Mucosa of descending colon (tissue), 3 donors: ENCODE measurements around the gene CNGA3. TPM values are rescaled to one million over a fixed set of nuclear protein-coding genes. Genes with fewer than 3 reads are reported as not detected.

Source experiments
- ATAC-seq: fragments of 200-7000 bp; cut with Tn5 transposase; one replicate; pipeline ENCODE4 v1.9.1; 2020; ENCODE audit warnings: mild to moderate bottlenecking, moderate library complexity
- DNase-seq, 3 donors: peaks; one replicate each; pipeline ENCODE4 v3.0.0-alpha.2; 2020
- H3K36me3 ChIP-seq: fragments of 200-600 bp; one replicate; pipeline ENCODE4 v1.8.0; 2021; ENCODE audit warnings: low read depth, mild to moderate bottlenecking
- H3K4me1 ChIP-seq: fragments of 200-600 bp; one replicate; pipeline ENCODE4 v1.8.0; 2021; ENCODE audit warnings: low read depth, mild to moderate bottlenecking
- H3K4me3 ChIP-seq: fragments of 200-600 bp; one replicate; pipeline ENCODE4 v1.8.0; 2021; ENCODE audit warnings: mild to moderate bottlenecking
- H3K9me3 ChIP-seq: fragments of 200-600 bp; one replicate; pipeline ENCODE4 v1.8.0; 2021; ENCODE audit warnings: mild to moderate bottlenecking
- CTCF ChIP-seq: fragments of 200-600 bp; IDR thresholded peaks from one replicate; pipeline ENCODE4 v1.8.0; 2022; ENCODE audit warnings: antibody characterized with exemption, mild to moderate bottlenecking
- intact Hi-C, 2 donors: fragments of 100-400 bp; cut with DNase I in 1 of 2; cut with micrococcal nuclease in 1 of 2; formaldehyde crosslinking; loops; one replicate each; pipeline versions ENCODE4 v1.11.0 to v1.11.1; 2022; cut with DNase I, micrococcal nuclease
- total RNA-seq, 3 donors: library from RNA; stranded (reverse); fragmentation: NEBNext Ultra II Directional in 2 of 3; extraction: Animal tissue kit (Norgen Biotek cat#: 25700) in 2 of 3; gene quantifications; one replicate each; pipeline versions ENCODE4 v1.2.1 to v1.2.4, GENCODE V29; 2021 to 2023
- donor health status: DM: no; HTN: no; CAD: no; lungs with moderate emphysema.
- donor health status: DM: no; HTN: no; CAD: no.
- donor health status: DM: no; HTN: yes; CAD: no.

CNGA3 gene
- total RNA-seq, 3 donors from 2014 or later = 0.20 to 3.4 (median 0.63) TPM

GRCh38 chr2:98446850-98447249 is 100.6 kb downstream of the CNGA3 start:
- Histone ChIP-seq H3K36me3 (no peaks in the 10 kb centered on the region), H3K4me1 (peaks cover 20% of the 10 kb centered on the region), H3K4me3 (no peak overlapping the region), H3K9me3 (no peaks in the 10 kb centered on the region)
- no peak for DNase-seq
- intact Hi-C loops = no loop called here
- TF ChIP-seq CTCF = no peak
- no peak for ATAC-seq

Other genes with a start within 250 kb of the CNGA3 start
- gene INPP4A, start 98.4 kb downstream of the CNGA3 start, total RNA-seq = 10 to 100 TPM; 18.2 to 39.8 (median 19.1) TPM